Spleen (tissue), 11 donors: Measurements from ENCODE around the gene ST7. TPM values are rescaled to one million over a fixed set of nuclear protein-coding genes. Genes with fewer than 3 reads are reported as not detected.

Source experiments
- DNase-seq: peaks from one replicate; pipeline ENCODE4 v3.0.0-alpha.2; 2020
- H3K27ac ChIP-seq, 8 donors: fragments of 200-600 bp; sonication (generic) in 7 of 8; 1 replicate in 4 of 8; 2 replicates in 4 of 8; pipeline versions ENCODE4 v1.5.0 to v1.8.0; 2016 to 2021; ENCODE audit warnings: inconsistent platforms in 4 of 8, mild to moderate bottlenecking in 4 of 8, moderate library complexity in 1 of 8
- H3K27me3 ChIP-seq, 7 donors: fragments of 200-600 bp; sonication (generic) in 6 of 7; replicated peaks in 1 of 7; 1 replicate in 4 of 7; 2 replicates in 3 of 7; pipeline versions ENCODE4 v1.5.0 to v1.8.0; 2016 to 2021; ENCODE audit warnings: inconsistent platforms in 3 of 7, mild to moderate bottlenecking in 1 of 7
- H3K36me3 ChIP-seq, 6 donors: fragments of 200-600 bp; sonication (generic) in 5 of 6; 1 replicate in 4 of 6; 2 replicates in 2 of 6; pipeline versions ENCODE4 v1.5.0 to v1.8.0; 2016 to 2021; ENCODE audit warnings: inconsistent platforms in 2 of 6
- H3K4me1 ChIP-seq, 6 donors: fragments of 200-600 bp; sonication (generic) in 5 of 6; 1 replicate in 3 of 6; 2 replicates in 3 of 6; pipeline versions ENCODE4 v1.5.0 to v1.8.0; 2016 to 2021; ENCODE audit warnings: inconsistent platforms in 3 of 6
- H3K4me3 ChIP-seq, 8 donors: fragments of 200-600 bp; sonication (generic) in 7 of 8; 1 replicate in 4 of 8; 2 replicates in 4 of 8; pipeline versions ENCODE4 v1.5.0 to v1.8.0; 2016 to 2021; ENCODE audit warnings: inconsistent platforms in 4 of 8, mild to moderate bottlenecking in 4 of 8, moderate library complexity in 2 of 8
- H3K9me3 ChIP-seq, 8 donors: fragments of 200-600 bp; sonication (generic) in 7 of 8; 1 replicate in 4 of 8; 2 replicates in 4 of 8; pipeline versions ENCODE4 v1.5.0 to v1.8.0; 2016 to 2021; ENCODE audit warnings: inconsistent platforms in 4 of 8
- POLR2A ChIP-seq, 3 donors: fragments of 450-650 bp; IDR thresholded peaks; one replicate each; pipeline ENCODE4 v1.5.1; 2017; ENCODE audit warnings: antibody characterized with exemption in 3 of 3, mild to moderate bottlenecking in 1 of 3
- POLR2AphosphoS5 ChIP-seq, 3 donors: sonication (generic); formaldehyde crosslinking; IDR thresholded peaks; one replicate each; pipeline ENCODE4 v1.5.1; 2017; ENCODE audit warnings: antibody characterized with exemption in 3 of 3
- WGBS, 5 donors: extraction: QIAGEN DNeasy Blood & Tissue Kit in 3 of 5; methylation state at CpG; one replicate each; pipeline versions ENCODE4 v1.1.5 to v1.1.7; 2013 to 2018; 5-methylcytosine and 5-hydroxymethylcytosine counted together
- intact Hi-C: fragments of 100-400 bp; cut with DNase I; formaldehyde crosslinking; loops from one replicate; pipeline ENCODE4 v1.15.0; 2023; ENCODE audit warnings: low total_unique reads
- polyA plus RNA-seq, 3 donors: library from polyadenylated mRNA; stranded (reverse); fragments of 200-250 nt; gene quantifications; one replicate each; pipeline ENCODE4 v1.2.1, GENCODE V29; 2013
- total RNA-seq, 7 donors: library from RNA; depleted of rRNA in 3 of 7; stranded (reverse); fragments of >200 nt in 3 of 7; fragmentation: NEBNext Ultra II Directional in 4 of 7; extraction: Animal tissue kit (Norgen Biotek cat#: 25700) in 4 of 7; gene quantifications; one replicate each; pipeline versions ENCODE4 v1.1.0 to v1.2.1, GENCODE V29; 2016 to 2021
- TF ChIP-seq, protein P1 (sequence below), 11 experiments: fragments of 200-600 bp in 7 of 11; fragments of 450-650 bp in 4 of 11; sonication (generic) in 4 of 11; IDR thresholded peaks in 8 of 11; conservative IDR thresholded peaks in 3 of 11; 1 replicate in 7 of 11; 2 replicates in 4 of 11; pipeline versions ENCODE4 v1.4.0 to v1.8.0; 2016 to 2021; ENCODE audit warnings: antibody characterized with exemption in 11 of 11, inconsistent platforms in 4 of 11, mild to moderate bottlenecking in 1 of 11
- donor health status: healthy with polysubstance abuse.
- donor health status: DM: no; HTN: no; CAD: no; lungs with moderate emphysema.
- donor health status: DM: no; HTN: no; CAD: no.
- donor health status: Bipolar disorder and iron deficiency.
- donor health status: healthy.
- donor health status: DM: no; HTN: no; CAD: no.
- donor health status: DM: yes; HTN: yes; CAD: no.

ST7 gene
- total and polyA plus RNA-seq, 10 donors = 4.7 to 36.4 (median 15.8) TPM

- Histone ChIP-seq H3K36me3 (no peaks in the 10 kb centered on the region), H3K4me3 (no peak overlapping the region), H3K27me3 (no peaks in the 10 kb centered on the region), H3K4me1 (peaks cover 0 to 30% (median 16%) of the 10 kb centered on the region in 6 donors), H3K27ac (no peak overlapping the region), H3K9me3 (no peaks in the 10 kb centered on the region)
- intact Hi-C loops = no loop called here
- TF ChIP-seq, protein P1, sequence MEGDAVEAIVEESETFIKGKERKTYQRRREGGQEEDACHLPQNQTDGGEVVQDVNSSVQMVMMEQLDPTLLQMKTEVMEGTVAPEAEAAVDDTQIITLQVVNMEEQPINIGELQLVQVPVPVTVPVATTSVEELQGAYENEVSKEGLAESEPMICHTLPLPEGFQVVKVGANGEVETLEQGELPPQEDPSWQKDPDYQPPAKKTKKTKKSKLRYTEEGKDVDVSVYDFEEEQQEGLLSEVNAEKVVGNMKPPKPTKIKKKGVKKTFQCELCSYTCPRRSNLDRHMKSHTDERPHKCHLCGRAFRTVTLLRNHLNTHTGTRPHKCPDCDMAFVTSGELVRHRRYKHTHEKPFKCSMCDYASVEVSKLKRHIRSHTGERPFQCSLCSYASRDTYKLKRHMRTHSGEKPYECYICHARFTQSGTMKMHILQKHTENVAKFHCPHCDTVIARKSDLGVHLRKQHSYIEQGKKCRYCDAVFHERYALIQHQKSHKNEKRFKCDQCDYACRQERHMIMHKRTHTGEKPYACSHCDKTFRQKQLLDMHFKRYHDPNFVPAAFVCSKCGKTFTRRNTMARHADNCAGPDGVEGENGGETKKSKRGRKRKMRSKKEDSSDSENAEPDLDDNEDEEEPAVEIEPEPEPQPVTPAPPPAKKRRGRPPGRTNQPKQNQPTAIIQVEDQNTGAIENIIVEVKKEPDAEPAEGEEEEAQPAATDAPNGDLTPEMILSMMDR (IDR thresholded peaks at IDR 0.05 in 8 of 11, conservative IDR thresholded peaks at IDR 0.05 in 3 of 11) = no peak
- TF ChIP-seq POLR2A (IDR thresholded peaks at IDR 0.05) (no peak), POLR2AphosphoS5 (IDR thresholded peaks at IDR 0.05) (no peak)
- DNase-seq = no peak
- WGBS, 5 donors = 42 to 56% (median 46%) methylated on average over 3 of the region's 3 CpGs
Measured at GRCh38 chr7:117086788-117087187, 133.5 kb downstream of the ST7 start.

GRCh38 chr7:117087639-117088396 lies 134.5 kb downstream of the ST7 start:
- DNase-seq = no peak
- TF ChIP-seq, protein P1 (IDR thresholded peaks at IDR 0.05 in 8 of 11, conservative IDR thresholded peaks at IDR 0.05 in 3 of 11) = no peak
- no peak for TF ChIP-seq POLR2AphosphoS5 (IDR thresholded peaks at IDR 0.05)
- no peak for TF ChIP-seq POLR2A (IDR thresholded peaks at IDR 0.05)
- peaks cover 0 to 35% (median 20%) of the 10 kb centered on the region in 6 donors for H3K4me1 ChIP-seq
- 41 to 59% (median 42%) methylated on average over 4 of the region's 4 CpGs for WGBS, 5 donors
- H3K36me3 ChIP-seq = no peaks in the 10 kb centered on the region
- intact Hi-C loops = no loop called here
- no peak overlapping the region for H3K4me3 ChIP-seq
- H3K9me3 ChIP-seq = no peaks in the 10 kb centered on the region
- H3K27me3 ChIP-seq = no peaks in the 10 kb centered on the region
- no peak overlapping the region for H3K27ac ChIP-seq

- no peaks in the 10 kb centered on the region for H3K36me3 ChIP-seq
- H3K4me3 ChIP-seq = no peak overlapping the region
- H3K27ac ChIP-seq = no peak overlapping the region
- DNase-seq = no peak
- 94 to 100% (median 97%) methylated on average over 2 of the region's 2 CpGs for WGBS, 5 donors
- H3K4me1 ChIP-seq = peaks cover 0 to 35% (median 17%) of the 10 kb centered on the region in 6 donors
- intact Hi-C loops = no loop called here
- no peaks in the 10 kb centered on the region for H3K9me3 ChIP-seq
- H3K27me3 ChIP-seq = no peaks in the 10 kb centered on the region
- TF ChIP-seq POLR2A (IDR thresholded peaks at IDR 0.05) (no peak), POLR2AphosphoS5 (IDR thresholded peaks at IDR 0.05) (no peak)
- TF ChIP-seq, protein P1 (IDR thresholded peaks at IDR 0.05 in 8 of 11, conservative IDR thresholded peaks at IDR 0.05 in 3 of 11) = no peak
Measured at GRCh38 chr7:117088623-117089194, 135.4 kb downstream of the ST7 start.

- H3K27ac ChIP-seq = no peak overlapping the region
- H3K9me3 ChIP-seq = no peaks in the 10 kb centered on the region
- intact Hi-C loops = no loop called here
- H3K27me3 ChIP-seq = no peaks in the 10 kb centered on the region
- peaks cover 0 to 30% (median 16%) of the 10 kb centered on the region in 6 donors for H3K4me1 ChIP-seq
- WGBS, 5 donors = 65 to 79% (median 73%) methylated on average over 5 of the region's 5 CpGs
- H3K4me3 ChIP-seq = no peak overlapping the region
- DNase-seq = no peak
- TF ChIP-seq, protein P1 (IDR thresholded peaks at IDR 0.05 in 8 of 11, conservative IDR thresholded peaks at IDR 0.05 in 3 of 11) = no peak
- TF ChIP-seq POLR2A (IDR thresholded peaks at IDR 0.05) (no peak), POLR2AphosphoS5 (IDR thresholded peaks at IDR 0.05) (no peak)
- no peaks in the 10 kb centered on the region for H3K36me3 ChIP-seq
Measured at GRCh38 chr7:117090791-117091190, 137.5 kb downstream of the ST7 start.
